ENCODE results near the gene CFAP299. TPM values are rescaled to one million over a fixed set of nuclear protein-coding genes. Genes with fewer than 3 reads are reported as not detected.
"Not testable (repeated sequence)": the region's sequence is repeated elsewhere in the genome, so short reads cannot be mapped to it uniquely, and the experiment has no call there.

Gene CFAP299
- polyA plus RNA-seq, 2 of the 4 experiments (the other 2 are of a cell fraction) = not detected

DNA sequence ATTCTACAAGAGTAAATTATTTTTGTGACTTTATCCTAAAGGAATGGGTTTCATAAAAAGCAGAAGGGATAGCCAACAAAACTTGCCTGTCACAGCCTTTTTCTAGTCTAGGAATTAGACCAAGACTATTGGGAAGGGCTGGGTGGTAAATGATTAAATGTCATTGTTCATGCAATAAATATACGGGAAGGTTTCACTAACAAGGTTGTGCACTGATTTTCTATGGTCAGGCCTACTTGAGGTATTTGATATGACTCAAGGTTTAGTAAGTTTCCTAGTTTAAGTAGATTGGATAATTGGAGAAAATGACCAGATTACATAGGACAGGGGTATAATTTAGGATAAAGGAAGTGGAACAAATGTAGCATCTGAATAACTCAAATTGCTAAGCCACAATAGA is 445.9 kb downstream of the CFAP299 start (continued):
- TF ChIP-seq, protein P1, sequence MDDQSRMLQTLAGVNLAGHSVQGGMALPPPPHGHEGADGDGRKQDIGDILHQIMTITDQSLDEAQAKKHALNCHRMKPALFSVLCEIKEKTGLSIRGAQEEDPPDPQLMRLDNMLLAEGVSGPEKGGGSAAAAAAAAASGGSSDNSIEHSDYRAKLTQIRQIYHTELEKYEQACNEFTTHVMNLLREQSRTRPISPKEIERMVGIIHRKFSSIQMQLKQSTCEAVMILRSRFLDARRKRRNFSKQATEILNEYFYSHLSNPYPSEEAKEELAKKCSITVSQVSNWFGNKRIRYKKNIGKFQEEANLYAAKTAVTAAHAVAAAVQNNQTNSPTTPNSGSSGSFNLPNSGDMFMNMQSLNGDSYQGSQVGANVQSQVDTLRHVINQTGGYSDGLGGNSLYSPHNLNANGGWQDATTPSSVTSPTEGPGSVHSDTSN (IDR thresholded peaks at IDR 0.05) = no peak
- TF ChIP-seq BCL3 (IDR thresholded peaks at IDR 0.05) (no peak), MYC (IDR thresholded peaks at IDR 0.05; ENCODE audit: borderline replicate concordance, low read length) (no peak)

- H3K9me3 ChIP-seq = no peaks in the 10 kb centered on the region
- TF ChIP-seq RAD21 (conservative IDR thresholded peaks at IDR 0.05 in 1 of 2, IDR thresholded peaks at IDR 0.05 in 1 of 2) = no peak
- TF ChIP-seq, protein P2, sequence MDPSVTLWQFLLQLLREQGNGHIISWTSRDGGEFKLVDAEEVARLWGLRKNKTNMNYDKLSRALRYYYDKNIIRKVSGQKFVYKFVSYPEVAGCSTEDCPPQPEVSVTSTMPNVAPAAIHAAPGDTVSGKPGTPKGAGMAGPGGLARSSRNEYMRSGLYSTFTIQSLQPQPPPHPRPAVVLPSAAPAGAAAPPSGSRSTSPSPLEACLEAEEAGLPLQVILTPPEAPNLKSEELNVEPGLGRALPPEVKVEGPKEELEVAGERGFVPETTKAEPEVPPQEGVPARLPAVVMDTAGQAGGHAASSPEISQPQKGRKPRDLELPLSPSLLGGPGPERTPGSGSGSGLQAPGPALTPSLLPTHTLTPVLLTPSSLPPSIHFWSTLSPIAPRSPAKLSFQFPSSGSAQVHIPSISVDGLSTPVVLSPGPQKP (IDR thresholded peaks at IDR 0.05; ENCODE audit: low read depth, low read length) = no peak
- TF ChIP-seq ZFP36 (IDR thresholded peaks at IDR 0.05; ENCODE audit: borderline replicate concordance, partially characterized antibody) = no peak
- TF ChIP-seq SREBF2 (IDR thresholded peaks at IDR 0.05) = no peak
- TF ChIP-seq HEYL (CRISPR knock-in tag; IDR thresholded peaks at IDR 0.05) = no peak
- no peak overlapping the region for H3K4me3 ChIP-seq
- DNase-seq (ENCODE audit: low read depth in 1 of 2, low spot score in 1 of 2) (no peak), ATAC-seq (no peak), FAIRE-seq (no peak)
- CTCF ChIA-PET = interaction anchor here (0.6 kb wide), 2 partner anchors 182 to 291 kb away, joined by 3 read pairs; no protein-coding TSS in a partner anchor
- no peak overlapping the region for H3K4me2 ChIP-seq
- WGBS (ENCODE audit: missing lambda C conversion rate) = 0% methylated on average over 1 of the region's 1 CpG
- H3K4me1 ChIP-seq = no peaks in the 10 kb centered on the region
- no peak overlapping the region for H3K27ac ChIP-seq
- POLR2A ChIA-PET = no interaction called here
Measured at GRCh38 chr4:80787306-80787705, 451.8 kb downstream of the CFAP299 start.

- DNase-seq (ENCODE audit: low read depth in 1 of 2, low spot score in 1 of 2) (no peak), ATAC-seq (no peak), FAIRE-seq (no peak)
- H3K4me2 ChIP-seq = no peak overlapping the region
- no peaks in the 10 kb centered on the region for H3K9me3 ChIP-seq
- H3K4me3 ChIP-seq = no peak overlapping the region
- WGBS (ENCODE audit: missing lambda C conversion rate) = 17% methylated on average over 1 of the region's 1 CpG
- ChIA-PET POLR2A (no interaction called here), CTCF (no interaction called here)
- no peak overlapping the region for H3K27ac ChIP-seq
- H3K4me1 ChIP-seq = no peaks in the 10 kb centered on the region
- TF ChIP-seq CEBPB (IDR thresholded peaks at IDR 0.05) (no peak), TP53 (CRISPR knock-in tag; IDR thresholded peaks at IDR 0.05) (no peak), RARB (CRISPR knock-in tag; IDR thresholded peaks at IDR 0.05) (no peak), PHF8 (IDR thresholded peaks at IDR 0.05; ENCODE audit: borderline replicate concordance, low read depth) (no peak), RAD21 (conservative IDR thresholded peaks at IDR 0.05 in 1 of 2, IDR thresholded peaks at IDR 0.05 in 1 of 2) (no peak), HOXB13 (CRISPR knock-in tag; IDR thresholded peaks at IDR 0.05; ENCODE audit: low read depth) (no peak), SREBF2 (IDR thresholded peaks at IDR 0.05) (no peak)
- TF ChIP-seq, protein P3, sequence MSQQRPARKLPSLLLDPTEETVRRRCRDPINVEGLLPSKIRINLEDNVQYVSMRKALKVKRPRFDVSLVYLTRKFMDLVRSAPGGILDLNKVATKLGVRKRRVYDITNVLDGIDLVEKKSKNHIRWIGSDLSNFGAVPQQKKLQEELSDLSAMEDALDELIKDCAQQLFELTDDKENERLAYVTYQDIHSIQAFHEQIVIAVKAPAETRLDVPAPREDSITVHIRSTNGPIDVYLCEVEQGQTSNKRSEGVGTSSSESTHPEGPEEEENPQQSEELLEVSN (IDR thresholded peaks at IDR 0.05; ENCODE audit: borderline replicate concordance, low read depth) = no peak
- TF ChIP-seq, protein P4, sequence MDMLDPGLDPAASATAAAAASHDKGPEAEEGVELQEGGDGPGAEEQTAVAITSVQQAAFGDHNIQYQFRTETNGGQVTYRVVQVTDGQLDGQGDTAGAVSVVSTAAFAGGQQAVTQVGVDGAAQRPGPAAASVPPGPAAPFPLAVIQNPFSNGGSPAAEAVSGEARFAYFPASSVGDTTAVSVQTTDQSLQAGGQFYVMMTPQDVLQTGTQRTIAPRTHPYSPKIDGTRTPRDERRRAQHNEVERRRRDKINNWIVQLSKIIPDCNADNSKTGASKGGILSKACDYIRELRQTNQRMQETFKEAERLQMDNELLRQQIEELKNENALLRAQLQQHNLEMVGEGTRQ (IDR thresholded peaks at IDR 0.05) = no peak
Measured at GRCh38 chr4:80788798-80789197, 453.3 kb downstream of the CFAP299 start.

DNA sequence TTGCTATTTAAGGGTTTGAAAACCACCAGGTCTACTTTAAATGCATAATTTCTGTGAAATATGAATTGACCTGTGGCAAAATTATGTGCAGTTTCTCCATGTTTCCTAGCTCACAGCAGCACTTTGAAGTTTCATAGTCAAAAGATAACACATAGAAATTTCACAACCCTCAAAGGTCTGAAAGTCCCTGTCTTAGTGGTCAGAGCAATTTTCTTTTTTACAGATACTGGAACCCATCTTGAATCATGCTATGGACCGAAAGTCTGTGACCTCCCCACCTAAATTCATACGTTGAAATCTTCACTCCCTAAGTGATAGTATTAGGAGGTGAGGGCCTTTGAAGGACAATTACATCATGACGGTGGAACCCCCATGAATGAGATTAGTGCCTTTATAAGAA is 454.6 kb downstream of the CFAP299 start:
- WGBS (ENCODE audit: missing lambda C conversion rate) = 27% methylated on average over 3 of the region's 3 CpGs
- no peak overlapping the region for H3K27ac ChIP-seq
- POLR2A ChIA-PET = no interaction called here
- TF ChIP-seq PHF8 (IDR thresholded peaks at IDR 0.05; ENCODE audit: borderline replicate concordance, low read depth) = no peak
- TF ChIP-seq, protein P5, sequence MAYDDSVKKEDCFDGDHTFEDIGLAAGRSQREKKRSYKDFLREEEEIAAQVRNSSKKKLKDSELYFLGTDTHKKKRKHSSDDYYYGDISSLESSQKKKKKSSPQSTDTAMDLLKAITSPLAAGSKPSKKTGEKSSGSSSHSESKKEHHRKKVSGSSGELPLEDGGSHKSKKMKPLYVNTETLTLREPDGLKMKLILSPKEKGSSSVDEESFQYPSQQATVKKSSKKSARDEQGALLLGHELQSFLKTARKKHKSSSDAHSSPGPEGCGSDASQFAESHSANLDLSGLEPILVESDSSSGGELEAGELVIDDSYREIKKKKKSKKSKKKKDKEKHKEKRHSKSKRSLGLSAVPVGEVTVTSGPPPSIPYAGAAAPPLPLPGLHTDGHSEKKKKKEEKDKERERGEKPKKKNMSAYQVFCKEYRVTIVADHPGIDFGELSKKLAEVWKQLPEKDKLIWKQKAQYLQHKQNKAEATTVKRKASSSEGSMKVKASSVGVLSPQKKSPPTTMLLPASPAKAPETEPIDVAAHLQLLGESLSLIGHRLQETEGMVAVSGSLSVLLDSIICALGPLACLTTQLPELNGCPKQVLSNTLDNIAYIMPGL (CRISPR knock-in tag; IDR thresholded peaks at IDR 0.05; ENCODE audit: borderline replicate concordance) = no peak
- TF ChIP-seq BHLHE40 (IDR thresholded peaks at IDR 0.05; ENCODE audit: low read depth, low read length) = no peak
- TF ChIP-seq HOXB13 (CRISPR knock-in tag; IDR thresholded peaks at IDR 0.05; ENCODE audit: low read depth) = no peak
- no peak for TF ChIP-seq TFCP2L1 (CRISPR knock-in tag; IDR thresholded peaks at IDR 0.05)
- TF ChIP-seq JUN (IDR thresholded peaks at IDR 0.05) = no peak
- no peak overlapping the region for H3K4me2 ChIP-seq
- H3K9me3 ChIP-seq = no peaks in the 10 kb centered on the region
- H3K4me3 ChIP-seq = no peak overlapping the region
- DNase-seq (ENCODE audit: low read depth in 1 of 2, low spot score in 1 of 2) (no peak), FAIRE-seq (no peak), ATAC-seq (no peak)
- no peaks in the 10 kb centered on the region for H3K4me1 ChIP-seq
- CTCF ChIA-PET = no interaction called here

GRCh38 chr4:80793660-80794059 is 458.1 kb downstream of the CFAP299 start:
- DNase-seq (ENCODE audit: low read depth in 1 of 2, low spot score in 1 of 2); FAIRE-seq; H3K4me1 ChIP-seq; H3K4me2 ChIP-seq; ATAC-seq; H3K27ac ChIP-seq; POLR2A ChIA-PET; H3K9me3 ChIP-seq; CTCF ChIA-PET; H3K4me3 ChIP-seq: not testable (repeated sequence)
- 0% methylated on average over 1 of the region's 1 CpG for WGBS (ENCODE audit: missing lambda C conversion rate)

All from A549 (cell line).